ENCODE data around the gene OXER1.

DNA sequence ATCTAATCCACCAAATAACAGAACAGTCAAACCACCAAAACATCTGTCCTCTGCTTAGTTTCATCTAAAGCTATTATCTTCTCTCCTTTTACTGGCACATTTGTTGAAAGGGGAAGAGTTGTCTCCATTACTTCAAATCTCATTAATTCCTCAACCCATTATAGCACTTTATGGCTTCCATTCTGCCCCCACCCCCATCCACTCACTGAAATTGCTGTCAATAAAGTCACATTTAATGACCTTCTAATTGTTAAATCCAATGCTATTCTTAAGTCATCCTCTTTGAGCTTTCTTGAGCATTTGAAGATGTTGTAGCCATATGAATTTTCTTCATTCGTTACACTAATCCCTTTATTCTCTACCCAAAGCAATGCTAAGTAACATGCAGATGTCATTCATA, 5.2 kb downstream of the OXER1 start:
- no peak for TF ChIP-seq POLR2A (IDR thresholded peaks at IDR 0.05; ENCODE audit: low read length)
- no peak for TF ChIP-seq JUNB (IDR thresholded peaks at IDR 0.05)
- TF ChIP-seq RFX5 (IDR thresholded peaks at IDR 0.05), result no peak
- TF ChIP-seq, protein P1, sequence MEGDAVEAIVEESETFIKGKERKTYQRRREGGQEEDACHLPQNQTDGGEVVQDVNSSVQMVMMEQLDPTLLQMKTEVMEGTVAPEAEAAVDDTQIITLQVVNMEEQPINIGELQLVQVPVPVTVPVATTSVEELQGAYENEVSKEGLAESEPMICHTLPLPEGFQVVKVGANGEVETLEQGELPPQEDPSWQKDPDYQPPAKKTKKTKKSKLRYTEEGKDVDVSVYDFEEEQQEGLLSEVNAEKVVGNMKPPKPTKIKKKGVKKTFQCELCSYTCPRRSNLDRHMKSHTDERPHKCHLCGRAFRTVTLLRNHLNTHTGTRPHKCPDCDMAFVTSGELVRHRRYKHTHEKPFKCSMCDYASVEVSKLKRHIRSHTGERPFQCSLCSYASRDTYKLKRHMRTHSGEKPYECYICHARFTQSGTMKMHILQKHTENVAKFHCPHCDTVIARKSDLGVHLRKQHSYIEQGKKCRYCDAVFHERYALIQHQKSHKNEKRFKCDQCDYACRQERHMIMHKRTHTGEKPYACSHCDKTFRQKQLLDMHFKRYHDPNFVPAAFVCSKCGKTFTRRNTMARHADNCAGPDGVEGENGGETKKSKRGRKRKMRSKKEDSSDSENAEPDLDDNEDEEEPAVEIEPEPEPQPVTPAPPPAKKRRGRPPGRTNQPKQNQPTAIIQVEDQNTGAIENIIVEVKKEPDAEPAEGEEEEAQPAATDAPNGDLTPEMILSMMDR (IDR thresholded peaks at IDR 0.05), result no peak
- TF ChIP-seq EP300 (IDR thresholded peaks at IDR 0.05), result no peak
- TF ChIP-seq, protein P2, sequence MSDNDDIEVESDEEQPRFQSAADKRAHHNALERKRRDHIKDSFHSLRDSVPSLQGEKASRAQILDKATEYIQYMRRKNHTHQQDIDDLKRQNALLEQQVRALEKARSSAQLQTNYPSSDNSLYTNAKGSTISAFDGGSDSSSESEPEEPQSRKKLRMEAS (IDR thresholded peaks at IDR 0.05), result no peak
- no peak for TF ChIP-seq PHF8 (IDR thresholded peaks at IDR 0.05; ENCODE audit: borderline replicate concordance, low read depth)
- TF ChIP-seq, protein P3, sequence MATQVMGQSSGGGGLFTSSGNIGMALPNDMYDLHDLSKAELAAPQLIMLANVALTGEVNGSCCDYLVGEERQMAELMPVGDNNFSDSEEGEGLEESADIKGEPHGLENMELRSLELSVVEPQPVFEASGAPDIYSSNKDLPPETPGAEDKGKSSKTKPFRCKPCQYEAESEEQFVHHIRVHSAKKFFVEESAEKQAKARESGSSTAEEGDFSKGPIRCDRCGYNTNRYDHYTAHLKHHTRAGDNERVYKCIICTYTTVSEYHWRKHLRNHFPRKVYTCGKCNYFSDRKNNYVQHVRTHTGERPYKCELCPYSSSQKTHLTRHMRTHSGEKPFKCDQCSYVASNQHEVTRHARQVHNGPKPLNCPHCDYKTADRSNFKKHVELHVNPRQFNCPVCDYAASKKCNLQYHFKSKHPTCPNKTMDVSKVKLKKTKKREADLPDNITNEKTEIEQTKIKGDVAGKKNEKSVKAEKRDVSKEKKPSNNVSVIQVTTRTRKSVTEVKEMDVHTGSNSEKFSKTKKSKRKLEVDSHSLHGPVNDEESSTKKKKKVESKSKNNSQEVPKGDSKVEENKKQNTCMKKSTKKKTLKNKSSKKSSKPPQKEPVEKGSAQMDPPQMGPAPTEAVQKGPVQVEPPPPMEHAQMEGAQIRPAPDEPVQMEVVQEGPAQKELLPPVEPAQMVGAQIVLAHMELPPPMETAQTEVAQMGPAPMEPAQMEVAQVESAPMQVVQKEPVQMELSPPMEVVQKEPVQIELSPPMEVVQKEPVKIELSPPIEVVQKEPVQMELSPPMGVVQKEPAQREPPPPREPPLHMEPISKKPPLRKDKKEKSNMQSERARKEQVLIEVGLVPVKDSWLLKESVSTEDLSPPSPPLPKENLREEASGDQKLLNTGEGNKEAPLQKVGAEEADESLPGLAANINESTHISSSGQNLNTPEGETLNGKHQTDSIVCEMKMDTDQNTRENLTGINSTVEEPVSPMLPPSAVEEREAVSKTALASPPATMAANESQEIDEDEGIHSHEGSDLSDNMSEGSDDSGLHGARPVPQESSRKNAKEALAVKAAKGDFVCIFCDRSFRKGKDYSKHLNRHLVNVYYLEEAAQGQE (IDR thresholded peaks at IDR 0.05), result no peak
- TF ChIP-seq, protein P4, sequence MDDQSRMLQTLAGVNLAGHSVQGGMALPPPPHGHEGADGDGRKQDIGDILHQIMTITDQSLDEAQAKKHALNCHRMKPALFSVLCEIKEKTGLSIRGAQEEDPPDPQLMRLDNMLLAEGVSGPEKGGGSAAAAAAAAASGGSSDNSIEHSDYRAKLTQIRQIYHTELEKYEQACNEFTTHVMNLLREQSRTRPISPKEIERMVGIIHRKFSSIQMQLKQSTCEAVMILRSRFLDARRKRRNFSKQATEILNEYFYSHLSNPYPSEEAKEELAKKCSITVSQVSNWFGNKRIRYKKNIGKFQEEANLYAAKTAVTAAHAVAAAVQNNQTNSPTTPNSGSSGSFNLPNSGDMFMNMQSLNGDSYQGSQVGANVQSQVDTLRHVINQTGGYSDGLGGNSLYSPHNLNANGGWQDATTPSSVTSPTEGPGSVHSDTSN (IDR thresholded peaks at IDR 0.05), result no peak
- TF ChIP-seq ZFP36 (IDR thresholded peaks at IDR 0.05; ENCODE audit: borderline replicate concordance, partially characterized antibody), result no peak
- no peak for TF ChIP-seq RAD21 (conservative IDR thresholded peaks at IDR 0.05 in 1 of 2, IDR thresholded peaks at IDR 0.05 in 1 of 2)
